Mesendoderm (in vitro differentiated cells): ENCODE results near the gene TTC29. TPM values are rescaled to one million over a fixed set of nuclear protein-coding genes. Genes with fewer than 3 reads are reported as not detected.

Experiments
- DNase-seq: peaks from one replicate; pipeline ENCODE4 v3.0.0; 2013
- H2AK5ac ChIP-seq: 2 replicates; pipeline ENCODE4 v1.6.1; 2013; ENCODE audit warnings: low read length, inconsistent platforms
- H2BK120ac ChIP-seq: 2 replicates; pipeline ENCODE4 v1.6.1; 2013; ENCODE audit warnings: low read depth, mild to moderate bottlenecking, low read length, moderate library complexity, mixed read lengths
- H2BK15ac ChIP-seq: replicated peaks from 2 replicates; pipeline ENCODE4 v1.6.1; 2013; ENCODE audit warnings: low read depth, mild to moderate bottlenecking, moderate library complexity
- H2BK5ac ChIP-seq: 2 replicates; pipeline ENCODE4 v1.6.1; 2013; ENCODE audit warnings: low read length, inconsistent platforms
- H3K18ac ChIP-seq: 2 replicates; pipeline ENCODE4 v1.6.1; 2013; ENCODE audit warnings: mild to moderate bottlenecking, low read length, mixed read lengths
- H3K23ac ChIP-seq: one replicate; pipeline ENCODE4 v1.6.1; 2013; ENCODE audit warnings: low read length
- H3K27ac ChIP-seq: 2 replicates; pipeline ENCODE4 v1.5.1; 2013; ENCODE audit warnings: low read depth, mild to moderate bottlenecking, inconsistent platforms, low read length, moderate library complexity
- H3K27me3 ChIP-seq: 2 replicates; pipeline ENCODE4 v1.6.1; 2013; ENCODE audit warnings: low read length, control low read depth, mild to moderate bottlenecking, inconsistent platforms; ENCODE audit not compliant: insufficient read depth, poor library complexity
- H3K36me3 ChIP-seq: 2 replicates; pipeline ENCODE4 v1.6.1; 2013; ENCODE audit warnings: low read length, inconsistent platforms; ENCODE audit not compliant: control insufficient read depth, insufficient read depth
- H3K4ac ChIP-seq: one replicate; pipeline ENCODE4 v1.6.1; 2013; ENCODE audit warnings: low read depth, mild to moderate bottlenecking, low read length, moderate library complexity
- H3K4me1 ChIP-seq: 2 replicates; pipeline ENCODE4 v1.6.1; 2013; ENCODE audit warnings: low read depth, low read length, inconsistent platforms; ENCODE audit not compliant: control insufficient read depth
- H3K4me2 ChIP-seq: 2 replicates; pipeline ENCODE4 v1.6.1; 2013; ENCODE audit warnings: low read length
- H3K4me3 ChIP-seq: 2 replicates; pipeline ENCODE4 v1.5.1; 2013; ENCODE audit warnings: mild to moderate bottlenecking, low read length
- H3K56ac ChIP-seq: one replicate; pipeline ENCODE4 v1.6.1; 2013; ENCODE audit warnings: low read length
- H3K79me1 ChIP-seq: 2 replicates; pipeline ENCODE4 v1.6.1; 2013; ENCODE audit warnings: low read length, inconsistent platforms
- H3K79me2 ChIP-seq: 2 replicates; pipeline ENCODE4 v1.6.1; 2013; ENCODE audit warnings: mild to moderate bottlenecking, low read length; ENCODE audit not compliant: control insufficient read depth, insufficient read depth
- H3K9ac ChIP-seq: 2 replicates; pipeline ENCODE4 v1.6.1; 2013; ENCODE audit warnings: low read length, inconsistent platforms
- H4K5ac ChIP-seq: one replicate; pipeline ENCODE4 v1.6.1; 2013; ENCODE audit warnings: low read length
- H4K8ac ChIP-seq: one replicate; pipeline ENCODE4 v1.6.1; 2013; ENCODE audit warnings: low read depth, mild to moderate bottlenecking, control low read depth, low read length, moderate library complexity
- WGBS: extraction: QIAGEN DNeasy Blood & Tissue Kit; methylation state at CpG from one replicate; pipeline ENCODE4 v1.1.7; 2013; ENCODE audit warnings: low lambda C conversion rate, missing lambda C conversion rate; ENCODE audit not compliant: insufficient coverage; ENCODE audit errors: extremely low coverage; 5-methylcytosine and 5-hydroxymethylcytosine counted together
- polyA plus RNA-seq, 2 experiments: library from polyadenylated mRNA; stranded (reverse); fragments of 200-250 nt; gene quantifications; one replicate each; pipeline ENCODE4 v1.2.3, GENCODE V29; 2013

Gene TTC29
- polyA plus RNA-seq (2013, experiment 1 of 2): 0.87 TPM
- 0.73 TPM for polyA plus RNA-seq (2013, experiment 2 of 2)

DNA sequence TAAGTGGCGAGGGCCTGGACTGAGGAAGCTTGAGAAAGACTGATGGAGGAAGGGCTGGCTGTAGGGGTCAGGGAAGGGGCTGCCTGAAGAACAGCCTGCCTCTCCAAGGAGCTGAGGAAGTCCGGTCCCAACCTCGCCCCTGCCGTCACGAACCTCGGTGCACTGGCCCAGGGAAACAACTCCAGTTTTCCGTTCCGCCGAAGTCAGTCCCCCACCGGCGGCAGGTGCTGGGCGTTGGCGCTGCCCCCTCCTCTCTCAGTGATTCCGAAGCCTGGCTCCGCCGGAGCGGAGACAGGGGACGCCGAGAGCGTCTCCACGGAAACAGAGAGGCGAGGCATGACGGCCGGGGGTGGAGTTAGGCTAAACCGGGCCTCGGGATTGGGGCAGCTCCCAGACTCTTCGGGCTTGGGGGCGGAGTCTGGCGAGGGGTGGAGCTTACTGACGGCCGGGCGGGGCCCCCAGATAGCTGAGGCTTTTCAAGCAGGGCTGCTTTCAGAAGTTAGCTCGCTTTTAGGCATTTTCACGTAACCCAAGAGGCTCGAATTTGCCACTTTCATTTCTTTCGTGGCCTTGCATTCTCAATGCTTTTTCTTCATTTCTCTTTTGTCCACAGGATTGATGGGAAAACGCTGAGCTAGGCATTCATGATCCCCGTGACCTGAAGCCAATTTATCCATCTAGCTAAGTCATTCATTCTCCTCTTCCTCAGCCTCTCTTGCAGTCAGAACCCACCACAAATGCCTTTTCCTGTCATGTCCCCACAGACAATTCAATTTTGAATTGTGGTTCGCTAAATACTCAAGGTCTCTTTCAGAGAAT, at the start of gene TTC29:
TTC29 (minus strand) TSS at position 309 of the 819 bp plus-strand sequence. CDS start 5,969 bp downstream, outside the sequence.
- no peak within 1 kb of the TSS for H3K56ac ChIP-seq
- no peak within 1 kb of the TSS for H3K23ac ChIP-seq
- no peaks in the 10 kb centered on the region for H3K79me1 ChIP-seq
- no peaks in the 10 kb centered on the region for H3K27me3 ChIP-seq
- H3K18ac ChIP-seq: no peak within 1 kb of the TSS
- no peak within 1 kb of the TSS for H3K4ac ChIP-seq
- H3K4me3 ChIP-seq: peak within 1 kb of the TSS; percentile 23
- no peak within 1 kb of the TSS for H2AK5ac ChIP-seq
- H4K8ac ChIP-seq: no peak within 1 kb of the TSS
- peak; percentile 96 for DNase-seq
- no peak within 1 kb of the TSS for H4K5ac ChIP-seq
- H3K36me3 ChIP-seq: no peaks in the 10 kb centered on the region
- H3K9ac ChIP-seq: peak within 1 kb of the TSS; percentile 17
- no peak within 1 kb of the TSS for H2BK15ac ChIP-seq
- no peaks in the 10 kb centered on the region for H3K79me2 ChIP-seq
- H2BK120ac ChIP-seq: no peak within 1 kb of the TSS
- WGBS: no CpG with 5 or more reads among the region's 39 CpGs
- no peak within 1 kb of the TSS for H3K27ac ChIP-seq
- H3K4me1 ChIP-seq: no peaks in the 10 kb centered on the region
- no peak within 1 kb of the TSS for H2BK5ac ChIP-seq
- H3K4me2 ChIP-seq: peak within 1 kb of the TSS; percentile 47

- no peak overlapping the region for H3K56ac ChIP-seq
- H3K4ac ChIP-seq: no peak overlapping the region
- H3K4me2 ChIP-seq: no peak overlapping the region
- no peak overlapping the region for H3K27ac ChIP-seq
- H2AK5ac ChIP-seq: no peak overlapping the region
- H3K9ac ChIP-seq: no peak overlapping the region
- H4K5ac ChIP-seq: no peak overlapping the region
- no peaks in the 10 kb centered on the region for H3K36me3 ChIP-seq
- no CpG with 5 or more reads among the region's 4 CpGs for WGBS
- no peak overlapping the region for H4K8ac ChIP-seq
- H2BK120ac ChIP-seq: no peak overlapping the region
- peak; percentile 13 for DNase-seq
- no peak overlapping the region for H3K23ac ChIP-seq
- no peaks in the 10 kb centered on the region for H3K4me1 ChIP-seq
- no peaks in the 10 kb centered on the region for H3K79me1 ChIP-seq
- no peak overlapping the region for H2BK5ac ChIP-seq
- no peak overlapping the region for H2BK15ac ChIP-seq
- H3K79me2 ChIP-seq: no peaks in the 10 kb centered on the region
- no peak overlapping the region for H3K18ac ChIP-seq
- H3K27me3 ChIP-seq: no peaks in the 10 kb centered on the region
- no peak overlapping the region for H3K4me3 ChIP-seq
These were observed 36.0 kb upstream of the TTC29 start for GRCh38 chr4:146981651-146982050.

GRCh38 chr4:146978641-146979040, 33.0 kb upstream of the TTC29 start:
- H3K18ac ChIP-seq: no peak overlapping the region
- no peak overlapping the region for H3K56ac ChIP-seq
- no peak overlapping the region for H3K4me3 ChIP-seq
- no CpG with 5 or more reads among the region's 4 CpGs for WGBS
- H3K9ac ChIP-seq: no peak overlapping the region
- no peak overlapping the region for H4K8ac ChIP-seq
- H3K36me3 ChIP-seq: no peaks in the 10 kb centered on the region
- H3K79me2 ChIP-seq: no peaks in the 10 kb centered on the region
- H3K27me3 ChIP-seq: no peaks in the 10 kb centered on the region
- H2BK15ac ChIP-seq: no peak overlapping the region
- H4K5ac ChIP-seq: no peak overlapping the region
- no peak for DNase-seq
- no peak overlapping the region for H3K4me2 ChIP-seq
- H3K4me1 ChIP-seq: no peaks in the 10 kb centered on the region
- no peak overlapping the region for H2BK120ac ChIP-seq
- no peak overlapping the region for H3K27ac ChIP-seq
- H3K23ac ChIP-seq: no peak overlapping the region
- H3K4ac ChIP-seq: no peak overlapping the region
- H2BK5ac ChIP-seq: no peak overlapping the region
- no peaks in the 10 kb centered on the region for H3K79me1 ChIP-seq
- H2AK5ac ChIP-seq: no peak overlapping the region

- Histone ChIP-seq H2AK5ac (no peak overlapping the region), H3K27ac (no peak overlapping the region), H3K4me3 (no peak overlapping the region), H4K8ac (no peak overlapping the region), H2BK15ac (no peak overlapping the region), H3K56ac (no peak overlapping the region), H3K4ac (no peak overlapping the region), H3K27me3 (no peaks in the 10 kb centered on the region), H3K4me2 (no peak overlapping the region), H3K4me1 (no peaks in the 10 kb centered on the region), H2BK120ac (no peak overlapping the region), H2BK5ac (no peak overlapping the region), H3K36me3 (no peaks in the 10 kb centered on the region), H3K18ac (no peak overlapping the region), H3K79me1 (no peaks in the 10 kb centered on the region), H3K79me2 (no peaks in the 10 kb centered on the region), H3K23ac (no peak overlapping the region), H3K9ac (no peak overlapping the region), H4K5ac (no peak overlapping the region)
- WGBS: no CpG with 5 or more reads among the region's 1 CpG
- no peak for DNase-seq
These were observed 30.5 kb upstream of the TTC29 start for GRCh38 chr4:146976145-146976544.

DNA sequence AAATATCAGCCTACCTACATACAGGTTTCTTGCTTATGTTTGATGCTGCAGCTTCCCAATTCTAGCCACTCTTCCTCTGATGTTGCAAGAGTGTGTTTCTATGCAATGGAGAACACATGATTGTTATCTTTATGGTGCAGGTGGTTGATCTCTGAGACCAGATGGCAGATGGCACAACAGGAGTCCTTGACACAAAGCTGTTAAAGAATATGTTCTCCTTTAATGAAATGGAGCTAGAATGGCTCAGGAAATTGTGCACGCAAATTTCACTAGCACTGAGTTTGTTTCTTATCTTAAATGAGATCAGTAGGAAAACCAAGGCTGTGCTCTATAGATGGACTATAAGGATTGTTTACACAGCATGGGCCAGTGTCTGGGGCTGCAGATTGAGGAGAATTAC, 29.9 kb upstream of the TTC29 start:
- no peak overlapping the region for H3K4me3 ChIP-seq
- no peak overlapping the region for H3K4ac ChIP-seq
- H3K4me1 ChIP-seq: no peaks in the 10 kb centered on the region
- no peaks in the 10 kb centered on the region for H3K79me2 ChIP-seq
- H2BK5ac ChIP-seq: no peak overlapping the region
- no peak overlapping the region for H2BK120ac ChIP-seq
- H3K56ac ChIP-seq: no peak overlapping the region
- no peak overlapping the region for H4K8ac ChIP-seq
- no peak overlapping the region for H2AK5ac ChIP-seq
- H3K23ac ChIP-seq: no peak overlapping the region
- H3K18ac ChIP-seq: no peak overlapping the region
- no peak overlapping the region for H3K9ac ChIP-seq
- no peak overlapping the region for H4K5ac ChIP-seq
- H3K27ac ChIP-seq: no peak overlapping the region
- no peaks in the 10 kb centered on the region for H3K36me3 ChIP-seq
- DNase-seq: no peak
- H3K27me3 ChIP-seq: no peaks in the 10 kb centered on the region
- no peak overlapping the region for H3K4me2 ChIP-seq
- no peaks in the 10 kb centered on the region for H3K79me1 ChIP-seq
- no peak overlapping the region for H2BK15ac ChIP-seq
- no CpG with 5 or more reads among the region's 1 CpG for WGBS

DNA sequence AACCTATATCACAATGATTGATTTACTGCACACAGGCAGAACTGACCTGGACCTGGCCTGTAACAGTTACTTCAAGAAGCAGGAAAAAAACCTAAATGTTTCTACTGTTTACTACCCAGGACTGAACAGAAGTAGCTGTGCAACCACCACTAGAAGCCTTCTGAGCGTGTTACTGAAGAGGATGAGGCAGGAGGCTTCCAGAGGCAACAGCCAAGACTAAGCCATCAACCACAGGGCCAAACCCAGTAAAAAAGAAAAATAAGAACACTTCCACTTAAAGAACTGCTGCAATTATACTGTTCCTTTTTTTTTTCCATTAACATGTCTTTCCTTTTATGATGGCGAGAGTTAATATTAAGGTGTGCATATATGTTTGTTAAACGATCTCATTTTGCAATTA, 29.4 kb upstream of the TTC29 start:
- H3K27ac ChIP-seq: no peak overlapping the region
- no peaks in the 10 kb centered on the region for H3K4me1 ChIP-seq
- no peak overlapping the region for H3K9ac ChIP-seq
- H3K79me2 ChIP-seq: no peaks in the 10 kb centered on the region
- H2BK15ac ChIP-seq: no peak overlapping the region
- no peak overlapping the region for H4K5ac ChIP-seq
- H3K4me3 ChIP-seq: no peak overlapping the region
- no peak overlapping the region for H2AK5ac ChIP-seq
- no peak overlapping the region for H3K4me2 ChIP-seq
- no peak overlapping the region for H3K56ac ChIP-seq
- no peak overlapping the region for H2BK5ac ChIP-seq
- no peak overlapping the region for H3K4ac ChIP-seq
- no peaks in the 10 kb centered on the region for H3K79me1 ChIP-seq
- no peaks in the 10 kb centered on the region for H3K27me3 ChIP-seq
- DNase-seq: no peak
- no CpG with 5 or more reads among the region's 3 CpGs for WGBS
- no peak overlapping the region for H2BK120ac ChIP-seq
- no peak overlapping the region for H3K23ac ChIP-seq
- H3K18ac ChIP-seq: no peak overlapping the region
- H3K36me3 ChIP-seq: no peaks in the 10 kb centered on the region
- H4K8ac ChIP-seq: no peak overlapping the region
